Esophagus muscularis mucosa (tissue), 4 donors: ENCODE measurements around the gene ELL2. TPM values are rescaled to one million over a fixed set of nuclear protein-coding genes. Genes with fewer than 3 reads are reported as not detected.

Source experiments
- DNase-seq: peaks from one replicate; pipeline ENCODE4 v3.0.0-alpha.2; 2017; ENCODE audit errors: extremely low spot score
- H3K27ac ChIP-seq, 4 donors: fragments of 200-600 bp; sonication (generic); replicated peaks in 1 of 4; 1 replicate in 3 of 4; 2 replicates in 1 of 4; pipeline ENCODE4 v1.5.1; 2016 to 2019; ENCODE audit warnings: mild to moderate bottlenecking in 1 of 4
- H3K27me3 ChIP-seq, 4 donors: fragments of 200-600 bp; sonication (generic); one replicate each; pipeline versions ENCODE4 v1.5.1 to v1.6.0; 2016 to 2019
- H3K36me3 ChIP-seq, 4 donors: fragments of 200-600 bp; sonication (generic); one replicate each; pipeline ENCODE4 v1.5.1; 2016 to 2019
- H3K4me1 ChIP-seq, 4 donors: fragments of 200-600 bp; sonication (generic); one replicate each; pipeline ENCODE4 v1.5.1; 2016 to 2019
- H3K4me3 ChIP-seq, 4 donors: fragments of 200-600 bp; sonication (generic); 1 replicate in 2 of 4; 2 replicates in 2 of 4; pipeline ENCODE4 v1.5.1; 2016 to 2019; ENCODE audit warnings: mild to moderate bottlenecking in 4 of 4, moderate library complexity in 1 of 4
- H3K9me3 ChIP-seq, 4 donors: fragments of 200-600 bp; sonication (generic); 1 replicate in 3 of 4; 2 replicates in 1 of 4; pipeline ENCODE4 v1.5.1; 2016 to 2019
- CTCF ChIP-seq, 3 experiments: fragments of 200-600 bp in 2 of 3; fragments of 450-650 bp in 1 of 3; sonication (generic) in 2 of 3; IDR thresholded peaks; one replicate each; pipeline ENCODE4 v1.5.1; 2017 to 2019; ENCODE audit warnings: antibody characterized with exemption in 3 of 3, mild to moderate bottlenecking in 2 of 3, moderate library complexity in 1 of 3
- EP300 ChIP-seq: sonication (generic); formaldehyde crosslinking; IDR thresholded peaks from one replicate; pipeline ENCODE4 v1.6.1; 2017; ENCODE audit warnings: antibody characterized with exemption
- POLR2A ChIP-seq: fragments of 450-650 bp; IDR thresholded peaks from one replicate; pipeline ENCODE4 v1.6.1; 2017; ENCODE audit warnings: antibody characterized with exemption, moderate library complexity, mild to moderate bottlenecking, low read depth
- POLR2AphosphoS5 ChIP-seq, 2 donors: sonication (generic); formaldehyde crosslinking; IDR thresholded peaks; one replicate each; pipeline ENCODE4 v1.6.1; 2017; ENCODE audit warnings: antibody characterized with exemption in 2 of 2
- WGBS: methylation state at CpG from one replicate; pipeline ENCODE4 v1.1.5; 2018; 5-methylcytosine and 5-hydroxymethylcytosine counted together
- intact Hi-C: fragments of 100-400 bp; cut with DNase I; formaldehyde crosslinking; loops from one replicate; pipeline ENCODE4 v1.15.1; 2023
- total RNA-seq, 4 donors: library from RNA; depleted of rRNA; stranded (reverse); fragments of >200 nt; gene quantifications; one replicate each; pipeline versions ENCODE4 v1.1.0 to v1.2.1, GENCODE V29; 2016

The ELL2 gene
- total RNA-seq, 4 donors from 2014 or later = 38.8 to 51.5 (median 42.7) TPM

GRCh38 chr5:95921501-95921900 lies 40.1 kb downstream of the ELL2 start:
- H3K27ac ChIP-seq = no peak overlapping the region
- peaks cover 14 to 44% (median 25%) of the 10 kb centered on the region in 4 donors for H3K4me1 ChIP-seq
- no peak for DNase-seq
- H3K4me3 ChIP-seq = no peak overlapping the region
- no peaks in the 10 kb centered on the region for H3K27me3 ChIP-seq
- TF ChIP-seq POLR2AphosphoS5 (IDR thresholded peaks at IDR 0.05) (no peak), EP300 (no peak), POLR2A (no peak), CTCF (IDR thresholded peaks at IDR 0.05) (no peak)
- H3K9me3 ChIP-seq = no peaks in the 10 kb centered on the region
- WGBS = 98% methylated on average over 3 of the region's 3 CpGs
- H3K36me3 ChIP-seq = no peaks in the 10 kb centered on the region
- intact Hi-C loops = no loop called here

- 93% methylated on average over 1 of the region's 1 CpG for WGBS
- Histone ChIP-seq H3K36me3 (no peaks in the 10 kb centered on the region), H3K4me3 (no peak overlapping the region), H3K9me3 (no peaks in the 10 kb centered on the region), H3K4me1 (peaks cover 14 to 43% (median 25%) of the 10 kb centered on the region in 4 donors), H3K27me3 (no peaks in the 10 kb centered on the region), H3K27ac (no peak overlapping the region)
- TF ChIP-seq POLR2AphosphoS5 (IDR thresholded peaks at IDR 0.05) = no peak
- no peak for TF ChIP-seq EP300
- TF ChIP-seq CTCF (IDR thresholded peaks at IDR 0.05) = no peak
- TF ChIP-seq POLR2A = no peak
- no peak for DNase-seq
- intact Hi-C loops = no loop called here
Measured at GRCh38 chr5:95920822-95921221, 40.8 kb downstream of the ELL2 start.

- WGBS = 57% methylated on average over 2 of the region's 2 CpGs
- no peak overlapping the region for H3K27ac ChIP-seq
Measured at GRCh38 chr5:95919658-95920057, 42.0 kb downstream of the ELL2 start.

GRCh38 chr5:95918421-95919006 lies 43.1 kb downstream of the ELL2 start:
- Histone ChIP-seq H3K27ac (no peak overlapping the region), H3K27me3 (no peaks in the 10 kb centered on the region), H3K9me3 (no peaks in the 10 kb centered on the region), H3K4me1 (peaks cover 0 to 25% (median 11%) of the 10 kb centered on the region in 4 donors), H3K4me3 (no peak overlapping the region), H3K36me3 (peaks cover 0 to 7% (median 0%) of the 10 kb centered on the region in 4 donors)
- no peak for DNase-seq
- TF ChIP-seq CTCF (IDR thresholded peaks at IDR 0.05) (no peak), POLR2A (no peak), EP300 (no peak), POLR2AphosphoS5 (IDR thresholded peaks at IDR 0.05) (no peak)
- WGBS = 62% methylated on average over 3 of the region's 3 CpGs
- intact Hi-C loops = no loop called here

More at GRCh38 chr5:95919658-95920057, 42.0 kb downstream of the ELL2 start:
- intact Hi-C loops = no loop called here
- H3K36me3 ChIP-seq = peaks cover 0 to under 1% (median 0%) of the 10 kb centered on the region in 4 donors
- H3K9me3 ChIP-seq = no peaks in the 10 kb centered on the region
- DNase-seq = no peak
- no peak overlapping the region for H3K4me3 ChIP-seq
- no peaks in the 10 kb centered on the region for H3K27me3 ChIP-seq
- H3K4me1 ChIP-seq = peaks cover 6 to 32% (median 17%) of the 10 kb centered on the region in 4 donors
- TF ChIP-seq CTCF (IDR thresholded peaks at IDR 0.05) (no peak), POLR2A (no peak), EP300 (no peak), POLR2AphosphoS5 (IDR thresholded peaks at IDR 0.05) (no peak)

GRCh38 chr5:95917207-95917606 lies 44.4 kb downstream of the ELL2 start:
- H3K4me1 ChIP-seq = peaks cover 0 to 19% (median 7%) of the 10 kb centered on the region in 4 donors
- DNase-seq = no peak
- H3K27me3 ChIP-seq = no peaks in the 10 kb centered on the region
- peaks cover 0 to 19% (median 0%) of the 10 kb centered on the region in 4 donors for H3K36me3 ChIP-seq
- no peak overlapping the region for H3K4me3 ChIP-seq
- no peak overlapping the region for H3K27ac ChIP-seq
- TF ChIP-seq POLR2A = no peak
- no peak for TF ChIP-seq EP300
- no peak for TF ChIP-seq CTCF (IDR thresholded peaks at IDR 0.05)
- TF ChIP-seq POLR2AphosphoS5 (IDR thresholded peaks at IDR 0.05) = no peak
- intact Hi-C loops = no loop called here
- no peaks in the 10 kb centered on the region for H3K9me3 ChIP-seq
